H9 (cell line): ENCODE data around the gene MACC1. TPM values are rescaled to one million over a fixed set of nuclear protein-coding genes. Genes with fewer than 3 reads are reported as not detected.

Experiments
- DNase-seq: peaks from one replicate; pipeline ENCODE4 v3.0.0-alpha.2; 2017
- H2AFZ ChIP-seq: one replicate; pipeline ENCODE4 v1.6.1; 2013; ENCODE audit warnings: mild to moderate bottlenecking, low read length, control low read depth, moderate library complexity
- H2AK5ac ChIP-seq: 2 replicates; pipeline ENCODE4 v1.6.1; 2013; ENCODE audit warnings: low read length, control low read depth, mixed read lengths; ENCODE audit not compliant: insufficient read length
- H2BK120ac ChIP-seq: one replicate; pipeline ENCODE4 v1.6.1; 2013; ENCODE audit warnings: low read depth, mild to moderate bottlenecking, low read length, control low read depth, inconsistent platforms; ENCODE audit not compliant: poor library complexity, severe bottlenecking
- H2BK12ac ChIP-seq: 2 replicates; pipeline ENCODE4 v1.6.1; 2013; ENCODE audit warnings: low read length, control low read depth, mixed read lengths, low read depth; ENCODE audit not compliant: insufficient read length
- H2BK15ac ChIP-seq: 2 replicates; pipeline ENCODE4 v1.6.1; 2013; ENCODE audit warnings: low read depth, low read length, control low read depth
- H2BK20ac ChIP-seq: one replicate; pipeline ENCODE4 v1.6.1; 2013; ENCODE audit warnings: low read depth, mild to moderate bottlenecking, low read length, control low read depth, inconsistent platforms; ENCODE audit not compliant: poor library complexity, severe bottlenecking
- H2BK5ac ChIP-seq: 2 replicates; pipeline ENCODE4 v1.6.1; 2013; ENCODE audit warnings: low read length, control low read depth, mixed read lengths; ENCODE audit not compliant: insufficient read length
- H3K14ac ChIP-seq: 2 replicates; pipeline ENCODE4 v1.6.1; 2013; ENCODE audit warnings: low read length, control low read depth; ENCODE audit not compliant: insufficient read depth
- H3K18ac ChIP-seq: 2 replicates; pipeline ENCODE4 v1.6.1; 2013; ENCODE audit warnings: low read depth, mild to moderate bottlenecking, mixed read lengths, low read length, control low read depth; ENCODE audit not compliant: insufficient read length
- H3K23ac ChIP-seq: 2 replicates; pipeline ENCODE4 v1.6.1; 2013; ENCODE audit warnings: low read length, control low read depth, mixed read lengths, low read depth; ENCODE audit not compliant: insufficient read length
- H3K23me2 ChIP-seq: 2 replicates; pipeline ENCODE4 v1.6.1; 2013; ENCODE audit warnings: low read depth, mild to moderate bottlenecking, mixed read lengths, low read length, control low read depth; ENCODE audit not compliant: insufficient read length, poor library complexity, severe bottlenecking
- H3K27ac ChIP-seq: 2 replicates; pipeline ENCODE4 v1.5.1; 2013; ENCODE audit warnings: low read length, control low read depth, mixed read lengths, low read depth; ENCODE audit not compliant: insufficient read length
- H3K27me3 ChIP-seq: 2 replicates; pipeline ENCODE4 v1.6.1; 2013; ENCODE audit warnings: low read length, control low read depth, inconsistent platforms; ENCODE audit not compliant: insufficient read depth
- H3K4ac ChIP-seq: 2 replicates; pipeline ENCODE4 v1.6.1; 2013; ENCODE audit warnings: low read depth, mild to moderate bottlenecking, control low read depth, inconsistent platforms, low read length, moderate library complexity
- H3K4me1 ChIP-seq: 2 replicates; pipeline ENCODE4 v1.6.1; 2013; ENCODE audit warnings: low read length, control low read depth, inconsistent platforms; ENCODE audit not compliant: insufficient read depth
- H3K4me2 ChIP-seq: 2 replicates; pipeline ENCODE4 v1.6.1; 2013; ENCODE audit warnings: low read length, control low read depth, mixed read lengths; ENCODE audit not compliant: insufficient read length, insufficient read depth
- H3K56ac ChIP-seq: 2 replicates; pipeline ENCODE4 v1.6.1; 2013; ENCODE audit warnings: low read depth, mild to moderate bottlenecking, mixed read lengths, low read length, control low read depth; ENCODE audit not compliant: insufficient read length
- H3K79me1 ChIP-seq: 2 replicates; pipeline ENCODE4 v1.6.1; 2013; ENCODE audit warnings: low read depth, mild to moderate bottlenecking, moderate library complexity, low read length, control low read depth, inconsistent platforms; ENCODE audit not compliant: insufficient read depth, poor library complexity, severe bottlenecking
- H3K79me2 ChIP-seq: 2 replicates; pipeline ENCODE4 v1.6.1; 2013; ENCODE audit warnings: low read length, control low read depth, inconsistent platforms; ENCODE audit not compliant: insufficient read depth
- H3K9ac ChIP-seq: 2 replicates; pipeline ENCODE4 v1.6.1; 2013; ENCODE audit warnings: low read length, control low read depth, mixed read lengths; ENCODE audit not compliant: insufficient read length; ENCODE audit errors: extremely low read depth
- H3K9me3 ChIP-seq: one replicate; pipeline ENCODE4 v1.6.1; 2013; ENCODE audit warnings: low read depth, low read length, inconsistent platforms; ENCODE audit not compliant: control insufficient read depth
- H3T11ph ChIP-seq: one replicate; pipeline ENCODE4 v1.6.1; 2013; ENCODE audit warnings: mild to moderate bottlenecking, low read length, control low read depth, inconsistent platforms
- H4K20me1 ChIP-seq: one replicate; pipeline ENCODE4 v1.6.1; 2013; ENCODE audit not compliant: control insufficient read depth, insufficient read length, insufficient read depth
- H4K5ac ChIP-seq: 2 replicates; pipeline ENCODE4 v1.6.1; 2013; ENCODE audit warnings: low read depth, mild to moderate bottlenecking, mixed read lengths, low read length, control low read depth; ENCODE audit not compliant: insufficient read length
- H4K8ac ChIP-seq: replicated peaks from 2 replicates; pipeline ENCODE4 v1.6.1; 2013; ENCODE audit warnings: low read length, control low read depth, mixed read lengths, low read depth; ENCODE audit not compliant: insufficient read length
- H4K91ac ChIP-seq: 2 replicates; pipeline ENCODE4 v1.6.1; 2013; ENCODE audit warnings: low read depth, mild to moderate bottlenecking, moderate library complexity, mixed read lengths, low read length, control low read depth; ENCODE audit not compliant: insufficient read length
- H3K27ac Mint-ChIP-seq, 3 experiments: 2 replicates in 2 of 3; 3 replicates in 1 of 3; pipeline ENCODE4 v1.8.0; 2020 to 2021; ENCODE audit warnings: mixed read lengths in 3 of 3, mild to moderate bottlenecking in 1 of 3, moderate library complexity in 1 of 3
- H3K27me3 Mint-ChIP-seq: 2 replicates; pipeline ENCODE4 v1.8.0; 2021; ENCODE audit warnings: low read depth, mild to moderate bottlenecking, moderate library complexity, mixed read lengths
- H3K36me3 Mint-ChIP-seq, 3 experiments: 2 replicates in 2 of 3; 3 replicates in 1 of 3; pipeline ENCODE4 v1.8.0; 2020 to 2021; ENCODE audit warnings: low read depth in 3 of 3, mixed read lengths in 3 of 3; ENCODE audit not compliant: insufficient read depth in 1 of 3
- H3K4me1 Mint-ChIP-seq, 2 experiments: 2 replicates each; pipeline ENCODE4 v1.8.0; 2020; ENCODE audit warnings: mixed read lengths in 2 of 2
- H3K4me3 Mint-ChIP-seq, 2 experiments: 2 replicates in 1 of 2; 3 replicates in 1 of 2; pipeline ENCODE4 v1.8.0; 2020 to 2021; ENCODE audit warnings: mild to moderate bottlenecking in 2 of 2, mixed read lengths in 2 of 2, moderate library complexity in 1 of 2
- H3K9me3 Mint-ChIP-seq, 2 experiments: 2 replicates in 1 of 2; 3 replicates in 1 of 2; pipeline ENCODE4 v1.8.0; 2020; ENCODE audit warnings: mild to moderate bottlenecking in 2 of 2, mixed read lengths in 2 of 2, moderate library complexity in 1 of 2
- CTCF ChIP-seq: fragments of 200-600 bp; sonication (generic); conservative IDR thresholded peaks from 3 replicates; pipeline ENCODE4 v1.8.0; 2021; ENCODE audit warnings: antibody characterized with exemption, mild to moderate bottlenecking
- WGBS: extraction: QIAGEN DNeasy Blood & Tissue Kit; methylation state at CpG from one replicate; pipeline ENCODE4 v1.1.7; 2013; ENCODE audit warnings: missing lambda C conversion rate, low lambda C conversion rate, mixed read lengths; ENCODE audit not compliant: insufficient read length; ENCODE audit errors: extremely low coverage; 5-methylcytosine and 5-hydroxymethylcytosine counted together
- total RNA-seq: library from RNA; stranded (reverse); gene quantifications from 2 replicates; pipeline ENCODE4 v1.2.1, GENCODE V29; 2021

Gene MACC1
- total RNA-seq, 1 experiment from 2014 or later: 11.0 TPM

- Histone ChIP-seq H4K8ac (no peak overlapping the region), H2BK15ac (no peak overlapping the region), H2BK120ac (no peak overlapping the region), H3K4me1 (no peaks in the 10 kb centered on the region; the same call in 1 of the 2 replicates), H3K4ac (no peak overlapping the region), H3K4me2 (no peak overlapping the region), H2BK12ac (no peak overlapping the region), H3K23ac (no peak overlapping the region), H4K20me1 (no peaks in the 10 kb centered on the region), H4K5ac (no peak overlapping the region), H3T11ph (no peak overlapping the region), H3K9me3 (no peaks in the 10 kb centered on the region), H4K91ac (no peak overlapping the region), H3K27ac (no peak overlapping the region), H3K79me1 (no peaks in the 10 kb centered on the region), H3K27me3 (no peaks in the 10 kb centered on the region), H3K9ac (no peak overlapping the region), H2AK5ac (no peak overlapping the region), H3K14ac (no peak overlapping the region), H3K18ac (no peak overlapping the region), H3K56ac (no peak overlapping the region), H3K23me2 (no peaks in the 10 kb centered on the region), H2BK20ac (no peak overlapping the region), H3K79me2 (no peaks in the 10 kb centered on the region), H2AFZ (no peak overlapping the region), H2BK5ac (no peak overlapping the region)
- H3K4me1 Mint-ChIP-seq: peaks cover 9 to 13% of the 10 kb centered on the region in 2 experiments; a peak in 1 of 4 replicates
- WGBS: no CpG with 5 or more reads among the region's 1 CpG
- peaks cover 5 to 13% (median 8%) of the 10 kb centered on the region in 3 experiments for H3K36me3 Mint-ChIP-seq
- TF ChIP-seq CTCF: no peak
- no peak overlapping the region for H3K4me3 Mint-ChIP-seq
- no peaks in the 10 kb centered on the region for H3K27me3 Mint-ChIP-seq
- DNase-seq: no peak
- no peak overlapping the region for H3K27ac Mint-ChIP-seq
- peaks cover 4 to 6% of the 10 kb centered on the region in 2 experiments; a peak in 3 of 5 replicates for H3K9me3 Mint-ChIP-seq
Measured at GRCh38 chr7:20193242-20193777, 23.9 kb downstream of the MACC1 start.
